ENCODE results near the gene MSH3. TPM values are rescaled to one million over a fixed set of nuclear protein-coding genes. Genes with fewer than 3 reads are reported as not detected.

The MSH3 gene
- total RNA-seq, 3 donors from 2014 or later (not counting 1 experiment from before 2014, with no cell fraction given) = 11.6 to 17.1 (median 15.5) TPM

GRCh38 chr5:80854583-80854982 is 200.1 kb downstream of the MSH3 start:
- 95% methylated on average over 2 of the region's 2 CpGs for WGBS (ENCODE audit: insufficient coverage)
- Histone ChIP-seq H3K27ac (ENCODE audit: low read length) (no peak overlapping the region), H3K4me1 (ENCODE audit: control insufficient read depth, insufficient read depth, low read length) (no peaks in the 10 kb centered on the region), H3K4me3 (ENCODE audit: low read length) (no peak overlapping the region), H3K36me3 (ENCODE audit: control insufficient read depth, insufficient read depth, low read length) (peaks cover 21% of the 10 kb centered on the region), H3K9me3 (ENCODE audit: control insufficient read depth, insufficient read depth, low read length) (peaks cover 7% of the 10 kb centered on the region), H3K27me3 (ENCODE audit: control insufficient read depth, insufficient read depth, low read length) (no peaks in the 10 kb centered on the region)
- H3K27ac Mint-ChIP-seq = no peak overlapping the region
- DNase-seq (no peak), ATAC-seq (no peak)
- intact Hi-C loops (cut with micrococcal nuclease) = no loop called here
- H3K36me3 Mint-ChIP-seq = peaks cover 32% of the 10 kb centered on the region
- no peaks in the 10 kb centered on the region for H3K27me3 Mint-ChIP-seq (ENCODE audit: low read depth in 2 of 2)
- TF ChIP-seq CTCF (IDR thresholded peaks at IDR 0.05) = no peak
- H3K4me1 Mint-ChIP-seq = no peaks in the 10 kb centered on the region
- H3K9me3 Mint-ChIP-seq = peaks cover 3 to 6% of the 10 kb centered on the region in 2 donors
- H3K4me3 Mint-ChIP-seq = no peak overlapping the region

- H3K27ac ChIP-seq (ENCODE audit: low read length) = no peak overlapping the region
- H3K27me3 Mint-ChIP-seq (ENCODE audit: low read depth in 2 of 2) = no peaks in the 10 kb centered on the region
- H3K27ac Mint-ChIP-seq = peak overlapping the region in 1 of 2 donors; percentile 12
- H3K4me1 ChIP-seq (ENCODE audit: control insufficient read depth, insufficient read depth, low read length) = no peaks in the 10 kb centered on the region
- TF ChIP-seq CTCF (IDR thresholded peaks at IDR 0.05) = no peak
- no peak overlapping the region for H3K4me3 Mint-ChIP-seq
- no peaks in the 10 kb centered on the region for H3K27me3 ChIP-seq (ENCODE audit: control insufficient read depth, insufficient read depth, low read length)
- peaks cover 0 to 2% of the 10 kb centered on the region in 2 donors for H3K9me3 Mint-ChIP-seq
- peaks cover 10 to 11% of the 10 kb centered on the region in 2 donors for H3K4me1 Mint-ChIP-seq
- intact Hi-C loops (cut with micrococcal nuclease) = no loop called here
- DNase-seq (no peak), ATAC-seq (no peak)
- peaks cover 19% of the 10 kb centered on the region for H3K36me3 ChIP-seq (ENCODE audit: control insufficient read depth, insufficient read depth, low read length)
- H3K9me3 ChIP-seq (ENCODE audit: control insufficient read depth, insufficient read depth, low read length) = no peaks in the 10 kb centered on the region
- WGBS (ENCODE audit: insufficient coverage) = 85% methylated on average over 2 of the region's 2 CpGs
- H3K36me3 Mint-ChIP-seq = peaks cover 11% of the 10 kb centered on the region
- H3K4me3 ChIP-seq (ENCODE audit: low read length) = no peak overlapping the region
Observed at GRCh38 chr5:80860924-80861613, 206.6 kb downstream of the MSH3 start.

GRCh38 chr5:80863708-80864107 is 209.3 kb downstream of the MSH3 start:
- H3K27ac Mint-ChIP-seq = no peak overlapping the region
- no peaks in the 10 kb centered on the region for H3K4me1 ChIP-seq (ENCODE audit: control insufficient read depth, insufficient read depth, low read length)
- peaks cover 10 to 11% of the 10 kb centered on the region in 2 donors for H3K4me1 Mint-ChIP-seq
- 91% methylated on average over 3 of the region's 3 CpGs for WGBS (ENCODE audit: insufficient coverage)
- H3K4me3 Mint-ChIP-seq = no peak overlapping the region
- no peak for DNase-seq
- peaks cover 14% of the 10 kb centered on the region for H3K36me3 ChIP-seq (ENCODE audit: control insufficient read depth, insufficient read depth, low read length)
- H3K27ac ChIP-seq (ENCODE audit: low read length) = no peak overlapping the region
- no peak overlapping the region for H3K4me3 ChIP-seq (ENCODE audit: low read length)
- intact Hi-C loops (cut with micrococcal nuclease) = loop anchor here (2.0 kb wide), 1 partner anchor 71 kb away; no protein-coding TSS in a partner anchor
- H3K9me3 ChIP-seq (ENCODE audit: control insufficient read depth, insufficient read depth, low read length) = no peaks in the 10 kb centered on the region
- peaks cover 7% of the 10 kb centered on the region for H3K36me3 Mint-ChIP-seq
- no peak for TF ChIP-seq CTCF (IDR thresholded peaks at IDR 0.05)
- H3K9me3 Mint-ChIP-seq = no peaks in the 10 kb centered on the region
- H3K27me3 Mint-ChIP-seq (ENCODE audit: low read depth in 2 of 2) = no peaks in the 10 kb centered on the region
- ATAC-seq = no peak
- no peaks in the 10 kb centered on the region for H3K27me3 ChIP-seq (ENCODE audit: control insufficient read depth, insufficient read depth, low read length)

GRCh38 chr5:80864109-80864508 is 209.7 kb downstream of the MSH3 start:
- no peak overlapping the region for H3K27ac Mint-ChIP-seq
- H3K9me3 Mint-ChIP-seq = no peaks in the 10 kb centered on the region
- DNase-seq (no peak), ATAC-seq (no peak)
- Histone ChIP-seq H3K9me3 (ENCODE audit: control insufficient read depth, insufficient read depth, low read length) (no peaks in the 10 kb centered on the region), H3K4me1 (ENCODE audit: control insufficient read depth, insufficient read depth, low read length) (no peaks in the 10 kb centered on the region), H3K27ac (ENCODE audit: low read length) (no peak overlapping the region), H3K36me3 (ENCODE audit: control insufficient read depth, insufficient read depth, low read length) (peaks cover 16% of the 10 kb centered on the region), H3K27me3 (ENCODE audit: control insufficient read depth, insufficient read depth, low read length) (no peaks in the 10 kb centered on the region), H3K4me3 (ENCODE audit: low read length) (no peak overlapping the region)
- no peak for TF ChIP-seq CTCF (IDR thresholded peaks at IDR 0.05)
- no peaks in the 10 kb centered on the region for H3K27me3 Mint-ChIP-seq (ENCODE audit: low read depth in 2 of 2)
- intact Hi-C loops (cut with micrococcal nuclease) = no loop called here
- peaks cover 7% of the 10 kb centered on the region for H3K36me3 Mint-ChIP-seq
- no peak overlapping the region for H3K4me3 Mint-ChIP-seq
- H3K4me1 Mint-ChIP-seq = peaks cover 10 to 11% of the 10 kb centered on the region in 2 donors
- no CpG with 5 or more reads among the region's 1 CpG for WGBS (ENCODE audit: insufficient coverage)

Measured in natural killer cell (primary cell).